Adipocyte (in vitro differentiated cells): Measurements from ENCODE around the gene NCSTN.

Experiments
- DNase-seq: peaks from one replicate; pipeline ENCODE4 v3.0.0-alpha.2; 2015; ENCODE audit warnings: low read depth
- H3K27me3 ChIP-seq: replicated peaks from 2 replicates; pipeline ENCODE4 v1.7.0; 2013; ENCODE audit warnings: mild to moderate bottlenecking, low read length, moderate library complexity; ENCODE audit not compliant: control insufficient read depth, insufficient read depth
- H3K36me3 ChIP-seq: 2 replicates; pipeline ENCODE4 v1.7.0; 2013; ENCODE audit warnings: low read length, mild to moderate bottlenecking, moderate library complexity; ENCODE audit not compliant: control insufficient read depth, insufficient read depth, severe bottlenecking
- H3K4me1 ChIP-seq: 2 replicates; pipeline ENCODE4 v1.7.0; 2013; ENCODE audit warnings: mild to moderate bottlenecking, low read length, moderate library complexity; ENCODE audit not compliant: control insufficient read depth, insufficient read depth
- H3K4me3 ChIP-seq: 2 replicates; pipeline ENCODE4 v1.7.0; 2013; ENCODE audit warnings: mild to moderate bottlenecking, low read length, moderate library complexity
- H3K9ac ChIP-seq: 2 replicates; pipeline ENCODE4 v1.7.0; 2013; ENCODE audit warnings: mild to moderate bottlenecking, low read length, moderate library complexity
- H3K9me3 ChIP-seq: 2 replicates; pipeline ENCODE4 v1.7.0; 2013; ENCODE audit warnings: mild to moderate bottlenecking, low read length, moderate library complexity; ENCODE audit not compliant: control insufficient read depth

The NCSTN gene

GRCh38 chr1:160328184-160328583, 15.0 kb upstream of the NCSTN start:
- Histone ChIP-seq H3K9me3 (no peaks in the 10 kb centered on the region), H3K4me1 (peaks cover 5% of the 10 kb centered on the region), H3K9ac (no peak overlapping the region), H3K36me3 (peaks cover 93% of the 10 kb centered on the region), H3K4me3 (no peak overlapping the region), H3K27me3 (no peaks in the 10 kb centered on the region)
- DNase-seq: no peak

GRCh38 chr1:160330119-160330518, 13.1 kb upstream of the NCSTN start:
- DNase-seq: no peak
- Histone ChIP-seq H3K27me3 (no peaks in the 10 kb centered on the region), H3K9ac (no peak overlapping the region), H3K9me3 (no peaks in the 10 kb centered on the region), H3K36me3 (peaks cover 99% of the 10 kb centered on the region), H3K4me3 (no peak overlapping the region), H3K4me1 (no peaks in the 10 kb centered on the region)

- Histone ChIP-seq H3K4me1 (no peaks in the 10 kb centered on the region), H3K9me3 (no peaks in the 10 kb centered on the region), H3K9ac (no peak overlapping the region), H3K36me3 (peaks cover 97% of the 10 kb centered on the region), H3K27me3 (no peaks in the 10 kb centered on the region), H3K4me3 (no peak overlapping the region)
- no peak for DNase-seq
These were observed 10.7 kb upstream of the NCSTN start for GRCh38 chr1:160332516-160332915.

GRCh38 chr1:160338580-160338979, 4.6 kb upstream of the NCSTN start:
- no peaks in the 10 kb centered on the region for H3K9me3 ChIP-seq
- peaks cover 65% of the 10 kb centered on the region for H3K36me3 ChIP-seq
- DNase-seq: no peak
- H3K9ac ChIP-seq: no peak overlapping the region
- peaks cover 36% of the 10 kb centered on the region for H3K4me1 ChIP-seq
- H3K4me3 ChIP-seq: no peak overlapping the region
- H3K27me3 ChIP-seq: no peaks in the 10 kb centered on the region

GRCh38 chr1:160340146-160340545, 3.0 kb upstream of the NCSTN start:
- peaks cover 55% of the 10 kb centered on the region for H3K36me3 ChIP-seq
- peak overlapping the region; percentile 94 for H3K9ac ChIP-seq
- peak overlapping the region; percentile 99 for H3K4me3 ChIP-seq
- DNase-seq: no peak
- H3K9me3 ChIP-seq: no peaks in the 10 kb centered on the region
- no peaks in the 10 kb centered on the region for H3K27me3 ChIP-seq
- H3K4me1 ChIP-seq: peaks cover 43% of the 10 kb centered on the region

GRCh38 chr1:160340866-160341265, 2.3 kb upstream of the NCSTN start:
- H3K4me1 ChIP-seq: peaks cover 43% of the 10 kb centered on the region
- H3K27me3 ChIP-seq: no peaks in the 10 kb centered on the region
- peak overlapping the region; percentile 99 for H3K4me3 ChIP-seq
- peaks cover 54% of the 10 kb centered on the region for H3K36me3 ChIP-seq
- DNase-seq: peak; percentile 6
- no peaks in the 10 kb centered on the region for H3K9me3 ChIP-seq
- peak overlapping the region; percentile 94 for H3K9ac ChIP-seq

GRCh38 chr1:160342526-160342925, 657 bp upstream of the NCSTN start:
- H3K9me3 ChIP-seq: no peaks in the 10 kb centered on the region
- no peaks in the 10 kb centered on the region for H3K27me3 ChIP-seq
- peak overlapping the region; percentile 94 for H3K9ac ChIP-seq
- H3K4me1 ChIP-seq: peaks cover 43% of the 10 kb centered on the region
- peak overlapping the region; percentile 99 for H3K4me3 ChIP-seq
- H3K36me3 ChIP-seq: peaks cover 54% of the 10 kb centered on the region
- DNase-seq: no peak

- no peak for DNase-seq
- Histone ChIP-seq H3K9me3 (no peaks in the 10 kb centered on the region), H3K36me3 (peaks cover 53% of the 10 kb centered on the region), H3K9ac (peak overlapping the region; percentile 94), H3K27me3 (no peaks in the 10 kb centered on the region), H3K4me1 (peaks cover 31% of the 10 kb centered on the region), H3K4me3 (peak overlapping the region; percentile 99)
These were observed 1.1 kb downstream of the NCSTN start for GRCh38 chr1:160344241-160344640.

- peaks cover 53% of the 10 kb centered on the region for H3K36me3 ChIP-seq
- H3K4me1 ChIP-seq: peaks cover 26% of the 10 kb centered on the region
- H3K4me3 ChIP-seq: no peak overlapping the region
- no peaks in the 10 kb centered on the region for H3K27me3 ChIP-seq
- H3K9me3 ChIP-seq: no peaks in the 10 kb centered on the region
- no peak for DNase-seq
- no peak overlapping the region for H3K9ac ChIP-seq
These were observed 1.8 kb downstream of the NCSTN start for GRCh38 chr1:160344936-160345335.

- DNase-seq: no peak
- H3K9me3 ChIP-seq: no peaks in the 10 kb centered on the region
- H3K4me3 ChIP-seq: no peak overlapping the region
- peaks cover 11% of the 10 kb centered on the region for H3K4me1 ChIP-seq
- no peak overlapping the region for H3K9ac ChIP-seq
- H3K27me3 ChIP-seq: no peaks in the 10 kb centered on the region
- peaks cover 64% of the 10 kb centered on the region for H3K36me3 ChIP-seq
These were observed 3.3 kb downstream of the NCSTN start for GRCh38 chr1:160346463-160346862.

GRCh38 chr1:160346958-160347357, 3.8 kb downstream of the NCSTN start:
- Histone ChIP-seq H3K36me3 (peaks cover 69% of the 10 kb centered on the region), H3K27me3 (no peaks in the 10 kb centered on the region), H3K9ac (no peak overlapping the region), H3K4me3 (no peak overlapping the region), H3K4me1 (peaks cover 6% of the 10 kb centered on the region), H3K9me3 (no peaks in the 10 kb centered on the region)
- no peak for DNase-seq

GRCh38 chr1:160351629-160352028, 8.4 kb downstream of the NCSTN start:
- H3K36me3 ChIP-seq: peaks cover 98% of the 10 kb centered on the region
- no peaks in the 10 kb centered on the region for H3K9me3 ChIP-seq
- no peak overlapping the region for H3K9ac ChIP-seq
- H3K4me3 ChIP-seq: no peak overlapping the region
- peaks cover 25% of the 10 kb centered on the region for H3K4me1 ChIP-seq
- DNase-seq: no peak
- H3K27me3 ChIP-seq: no peaks in the 10 kb centered on the region
